NCI-H1436 (cell line): ENCODE measurements around the gene POLR2C.
A peak's percentile ranks its signal among the peaks of the same experiment; 100 is the strongest.

Experiments
- DNase-seq: peaks from one replicate; lab custom pipeline; 2025; lab: John Stamatoyannopoulos, UW

The POLR2C gene

GRCh38 chr16:57452021-57452420, 10.5 kb upstream of the POLR2C start:
- no peak for DNase-seq

GRCh38 chr16:57462978-57463362, 491 bp downstream of the POLR2C start:
- DNase-seq, result no peak

DNA sequence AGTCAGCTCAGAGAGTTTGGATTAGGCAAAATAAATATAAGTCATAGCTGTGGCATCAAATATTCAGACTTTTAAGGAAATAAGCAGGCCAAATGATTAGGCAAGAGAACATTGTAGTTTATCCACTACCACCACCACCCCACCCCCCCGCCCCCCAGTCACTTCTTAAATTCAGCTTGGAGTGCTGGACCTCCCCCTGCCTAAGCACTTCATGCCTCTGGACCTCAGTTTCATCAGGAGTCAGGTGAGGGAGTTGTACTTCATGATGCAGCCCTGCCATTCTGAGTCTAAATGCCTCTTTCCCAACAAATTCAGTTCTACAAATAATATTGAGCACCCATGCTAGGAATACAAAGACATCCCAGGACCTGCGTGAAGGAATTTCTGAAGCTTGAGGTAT, 2.0 kb downstream of the POLR2C start:
- no peak for DNase-seq

DNA sequence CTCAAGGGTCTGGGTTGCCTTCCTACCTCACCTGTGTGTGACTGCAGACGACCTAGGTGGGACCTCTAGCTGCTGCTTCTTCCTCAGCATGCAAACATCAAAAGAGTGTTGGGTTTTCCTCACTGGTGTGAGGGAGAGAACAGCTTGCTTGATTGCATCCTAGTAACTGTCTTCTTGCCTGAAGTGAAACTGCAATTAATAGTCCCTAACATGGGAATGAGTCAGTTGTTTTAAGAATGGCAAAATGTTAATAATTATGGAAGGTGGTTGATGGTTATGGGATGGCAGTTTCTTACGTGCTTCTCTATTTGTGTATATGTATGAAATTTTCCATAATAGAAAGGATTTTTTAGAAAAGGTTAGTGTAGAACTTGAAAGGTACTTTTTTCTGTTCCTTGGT, 5.9 kb downstream of the POLR2C start:
- no peak for DNase-seq

DNA sequence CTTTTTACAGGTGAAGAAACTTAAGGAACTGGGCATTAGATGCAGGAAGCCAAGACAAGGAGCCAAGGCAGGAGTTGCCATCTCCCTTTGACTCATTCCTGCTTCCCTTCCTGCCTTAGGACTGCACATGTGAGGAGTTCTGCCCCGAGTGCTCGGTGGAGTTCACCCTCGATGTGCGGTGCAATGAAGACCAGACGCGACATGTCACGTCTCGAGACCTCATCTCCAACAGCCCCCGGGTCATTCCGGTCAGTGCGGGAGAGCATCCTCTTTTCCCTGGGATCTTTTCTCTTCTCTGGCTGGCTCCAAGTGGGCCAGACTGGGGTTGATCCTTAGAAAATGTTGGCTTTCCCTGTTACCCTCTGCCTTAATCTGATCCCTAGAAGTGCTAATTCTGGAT, 6.6 kb downstream of the POLR2C start:
- DNase-seq, result no peak

DNA sequence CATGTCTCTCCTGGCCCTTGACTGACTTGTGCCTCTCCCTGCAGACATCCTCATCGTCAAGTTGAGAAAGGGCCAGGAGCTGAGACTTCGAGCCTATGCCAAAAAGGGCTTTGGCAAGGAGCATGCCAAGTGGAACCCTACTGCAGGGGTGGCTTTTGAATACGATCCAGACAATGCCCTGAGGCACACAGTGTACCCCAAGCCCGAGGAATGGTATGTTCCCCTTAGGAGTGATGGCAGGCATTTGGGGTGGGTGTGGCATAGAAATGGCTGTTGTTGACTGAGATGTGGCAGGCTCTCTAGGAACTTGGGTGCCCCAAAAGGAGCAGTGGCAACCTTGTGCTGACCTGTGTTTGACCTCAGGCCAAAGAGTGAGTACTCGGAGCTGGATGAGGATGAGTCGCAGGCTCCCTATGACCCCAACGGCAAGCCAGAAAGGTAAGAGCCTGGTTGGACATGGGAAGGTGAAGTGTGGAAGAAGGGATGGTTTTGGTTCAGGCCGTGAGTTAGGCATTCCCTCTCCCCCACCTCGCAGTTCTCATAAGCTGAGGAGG, 7.5 kb downstream of the POLR2C start:
- DNase-seq, result no peak

DNA sequence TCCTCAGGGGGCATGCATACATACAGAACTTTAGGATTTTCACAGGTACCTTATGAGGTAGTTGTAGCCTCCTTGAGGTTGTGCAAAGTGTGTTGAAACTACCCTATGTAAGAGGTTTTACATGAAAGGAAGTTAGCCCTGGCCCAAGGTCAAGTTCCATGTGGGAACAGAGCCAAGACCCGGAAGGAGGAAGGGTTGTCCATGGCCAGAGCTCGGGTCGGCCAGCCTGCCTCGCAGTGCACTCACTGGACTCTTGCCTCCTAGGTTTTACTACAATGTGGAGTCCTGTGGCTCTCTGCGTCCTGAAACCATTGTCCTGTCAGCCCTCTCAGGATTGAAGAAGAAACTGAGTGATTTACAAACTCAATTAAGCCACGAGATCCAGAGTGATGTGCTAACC, 8.2 kb downstream of the POLR2C start:
- no peak for DNase-seq

DNA sequence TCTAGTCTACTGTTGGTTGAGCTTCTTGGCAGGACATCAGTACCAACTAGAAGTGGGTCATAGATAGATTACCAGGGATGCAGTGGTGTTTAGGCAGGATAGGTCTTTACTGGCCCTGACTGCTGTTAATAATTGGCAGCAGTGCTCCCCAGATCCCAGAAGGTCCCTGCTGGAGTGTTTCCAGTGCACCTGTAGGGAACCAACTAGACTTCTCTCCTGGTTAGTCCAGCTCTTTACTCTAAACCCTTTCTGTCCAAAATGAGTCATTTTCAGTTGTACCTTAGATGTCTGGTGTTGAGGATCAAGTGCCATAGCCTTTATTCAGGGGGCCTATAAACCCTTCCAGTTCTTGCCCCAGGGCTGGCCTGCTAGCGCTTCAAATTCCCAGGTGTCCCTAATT, 8.7 kb downstream of the POLR2C start:
- DNase-seq, result no peak

DNA sequence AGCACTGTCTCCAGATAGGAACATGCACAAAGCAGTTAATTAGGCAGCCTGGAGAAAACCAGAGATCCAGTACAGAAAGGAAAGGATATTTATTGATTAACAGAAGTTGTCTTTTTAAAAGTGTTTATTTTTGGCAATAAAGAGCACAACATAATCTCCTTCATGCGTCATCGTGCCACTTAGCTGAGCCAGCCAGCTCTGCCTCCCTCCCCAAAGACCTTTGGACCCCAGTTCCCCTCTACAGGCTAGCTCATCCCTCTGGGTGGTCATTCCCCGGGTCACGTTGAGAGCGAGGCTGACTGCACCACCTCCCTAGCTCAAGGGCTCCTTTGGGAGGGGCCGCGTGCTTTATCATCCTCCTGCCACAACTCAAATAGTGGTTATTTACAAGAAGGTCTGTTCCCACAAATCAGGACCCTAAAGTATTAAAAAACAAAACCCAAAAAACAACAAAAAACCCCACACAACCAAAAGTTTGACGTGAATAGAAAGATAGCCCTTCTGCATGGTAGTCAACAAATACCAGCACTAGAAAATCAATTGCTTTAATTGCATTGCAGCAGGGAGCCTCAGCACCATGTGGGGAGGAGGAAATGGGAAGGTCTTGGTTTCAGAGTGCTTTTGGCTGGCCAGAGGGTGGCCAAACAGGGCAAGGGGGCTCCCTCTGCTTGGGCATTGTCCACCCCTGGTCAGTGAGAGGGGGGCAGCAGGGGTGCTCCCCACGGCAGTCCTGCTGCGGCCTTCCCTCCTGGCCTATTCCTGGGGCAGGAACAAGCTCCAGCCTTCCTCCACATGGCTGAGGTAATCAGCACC, 9.6 kb downstream of the POLR2C start:
- no peak for DNase-seq

- DNase-seq, result no peak
Observed at GRCh38 chr16:57472665-57473060, 10.2 kb downstream of the POLR2C start.

GRCh38 chr16:57473176-57473840, 10.8 kb downstream of the POLR2C start:
- no peak for DNase-seq

DNA sequence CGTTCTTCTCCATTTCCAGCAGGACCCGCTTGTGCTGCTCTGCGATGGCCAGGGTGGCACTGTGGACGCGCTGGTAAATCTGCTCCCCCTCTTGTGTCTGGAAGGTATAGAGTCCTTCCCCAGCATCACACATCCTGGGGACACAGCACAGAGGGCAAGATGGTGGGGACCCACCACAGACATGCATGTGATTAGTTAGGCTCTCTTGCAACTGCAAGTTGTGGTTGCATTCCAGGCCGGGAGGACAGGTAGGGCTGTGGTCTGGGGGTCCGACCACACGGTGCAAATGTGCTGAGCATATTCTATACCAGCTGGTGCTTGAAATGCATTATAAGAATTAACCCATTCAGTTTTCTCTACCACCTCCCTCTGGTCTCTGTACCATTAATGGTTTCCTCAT, 11.4 kb downstream of the POLR2C start:
- no peak for DNase-seq

DNA sequence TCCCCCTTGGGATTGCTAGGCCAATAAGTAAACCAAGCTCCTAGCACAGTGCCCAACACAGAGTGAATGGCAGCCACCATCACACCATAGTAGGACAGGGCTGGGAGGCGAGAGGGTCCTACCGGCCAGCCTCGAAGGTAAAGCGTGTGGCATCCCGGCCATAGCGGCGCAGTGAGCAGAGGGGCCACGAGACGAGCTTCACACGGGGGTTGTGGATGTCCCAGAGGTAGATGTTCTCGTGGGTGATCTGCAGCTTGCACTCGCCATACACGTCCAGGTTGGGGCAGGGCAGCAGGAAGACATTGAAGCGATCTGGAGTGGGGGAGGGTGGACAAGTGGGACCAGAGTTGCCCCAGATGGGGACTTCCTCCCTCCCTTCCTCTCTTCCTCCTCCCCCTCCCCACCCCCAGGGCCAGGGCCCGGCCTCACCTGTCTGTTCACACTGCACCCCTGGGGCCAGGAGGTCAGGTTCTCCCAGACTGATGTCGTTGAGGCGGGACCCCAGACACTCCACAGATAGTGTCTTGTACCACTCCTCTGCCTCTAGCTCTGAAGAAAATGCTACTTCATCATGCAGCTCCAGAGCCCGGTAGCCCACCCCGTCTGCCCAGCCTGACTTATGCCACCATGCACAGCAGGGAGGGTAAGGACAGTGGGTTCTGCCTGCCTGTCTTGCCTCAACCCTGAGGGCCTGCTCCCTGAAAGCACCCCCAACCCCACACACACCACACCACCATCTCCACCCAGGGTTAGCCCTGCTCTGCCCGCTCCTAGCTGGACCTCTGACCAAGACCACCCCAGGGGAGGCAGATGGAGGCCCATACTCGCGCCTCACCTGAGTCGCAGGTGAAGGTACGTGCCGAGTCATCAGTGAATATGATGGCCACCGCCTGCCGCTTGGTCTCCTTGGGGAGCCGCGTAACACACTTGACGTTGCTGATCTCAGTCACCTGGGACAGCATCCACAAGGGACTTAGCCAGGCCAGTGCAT, 12.5 kb downstream of the POLR2C start:
- DNase-seq, result peak; percentile 24

GRCh38 chr16:57475711-57476339, 13.3 kb downstream of the POLR2C start:
- DNase-seq, result peak; percentile 55

- no peak for DNase-seq
Observed at GRCh38 chr16:57476546-57477410, 14.3 kb downstream of the POLR2C start.

GRCh38 chr16:57477531-57478202, 15.2 kb downstream of the POLR2C start:
- peak; percentile 25 for DNase-seq

DNA sequence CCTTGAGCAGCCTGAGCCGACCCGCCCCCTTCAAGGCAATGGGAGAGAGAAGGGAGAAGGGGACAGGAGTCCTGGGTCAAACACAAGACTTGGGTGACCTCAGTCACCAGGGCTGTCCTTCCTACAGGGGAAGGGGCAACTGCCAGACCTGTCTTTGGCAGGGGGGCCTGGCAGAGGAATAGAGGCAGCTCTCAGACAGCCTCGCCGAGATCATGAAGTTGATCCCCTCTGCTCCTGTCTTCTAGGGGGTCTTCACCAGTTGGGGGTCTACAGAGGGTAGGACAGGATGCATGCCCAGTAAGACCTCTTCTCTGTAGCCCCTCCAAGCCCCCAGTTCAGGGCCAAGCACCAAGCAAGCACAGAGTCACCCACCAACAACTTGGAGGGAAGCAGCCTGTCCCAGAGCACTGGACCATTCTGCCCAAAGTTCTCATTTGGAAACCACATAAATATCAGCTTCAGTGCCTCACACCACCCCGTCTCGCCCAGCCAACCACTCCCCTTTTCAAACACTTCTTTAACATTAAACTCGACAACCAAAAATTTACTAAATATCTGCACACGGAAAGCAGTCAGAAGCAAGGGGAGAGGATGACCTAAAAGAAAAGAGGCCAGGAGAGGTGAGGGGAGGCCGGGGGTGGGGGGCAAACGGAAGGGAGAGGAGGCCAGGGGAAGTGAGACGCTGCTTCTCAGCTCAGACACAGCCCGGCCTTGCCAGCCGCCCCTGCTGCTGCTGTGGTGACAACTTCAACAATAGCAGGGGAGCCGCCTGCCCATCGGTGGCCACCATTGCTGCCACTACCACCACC, 16.1 kb downstream of the POLR2C start:
- DNase-seq, result no peak

- peak; percentile 11 for DNase-seq
Observed at GRCh38 chr16:57479205-57479975, 16.9 kb downstream of the POLR2C start.
